ENCODE measurements around the gene MTRFR.
A peak's percentile ranks its signal among the peaks of the same experiment; 100 is the strongest.

The MTRFR gene

DNA sequence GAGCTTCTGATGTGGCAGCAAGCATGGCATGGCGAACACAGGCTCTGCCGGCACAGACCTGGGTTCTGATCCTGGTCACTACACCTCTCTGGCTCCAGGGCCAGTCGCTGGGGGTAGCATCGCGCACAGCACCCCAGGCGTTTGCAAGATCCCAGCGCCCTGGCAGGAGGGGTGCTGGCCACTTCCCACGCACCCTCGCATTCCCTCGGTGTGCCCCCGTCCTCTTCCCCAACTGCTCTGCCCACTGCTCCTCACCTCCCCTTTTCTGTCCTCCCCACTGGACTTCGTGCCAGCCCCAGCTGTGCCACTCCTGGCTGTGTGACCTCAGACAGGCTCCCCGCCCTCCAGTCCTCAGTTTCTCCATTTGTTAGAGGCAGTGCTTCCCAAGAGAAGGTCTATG lies 35.6 kb downstream of the MTRFR start:
- no peak overlapping the region for H3K27ac ChIP-seq
- DNase-seq (ENCODE audit: low read depth, low spot score), result no peak

DNA sequence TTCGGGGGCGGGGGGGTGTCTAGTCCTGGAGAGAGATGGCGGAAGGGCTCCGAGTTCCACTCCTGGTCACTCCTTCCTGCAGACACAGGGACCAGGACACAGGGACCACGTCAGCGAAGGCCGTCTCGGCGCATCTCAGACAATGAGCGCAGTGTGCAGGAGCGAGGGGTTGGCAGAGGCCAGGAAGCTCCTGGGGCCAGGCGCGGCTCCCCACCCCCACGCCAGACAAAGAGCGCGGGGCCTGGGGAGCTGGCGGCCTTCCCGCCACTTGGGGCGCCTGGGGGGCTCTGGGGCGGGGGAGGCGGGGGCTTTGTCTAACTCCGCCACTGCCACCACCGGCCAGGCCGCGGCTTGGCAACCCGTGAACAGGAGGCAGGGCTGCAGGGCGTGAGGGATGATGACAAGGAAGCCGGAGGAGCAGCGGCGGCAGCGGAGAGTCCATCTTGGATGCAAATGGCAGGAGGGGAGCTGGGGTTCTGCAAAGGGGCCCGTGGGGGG lies 36.2 kb downstream of the MTRFR start:
- H3K27ac ChIP-seq, result peak overlapping the region; percentile 65
- no peak for DNase-seq (ENCODE audit: low read depth, low spot score)

DNA sequence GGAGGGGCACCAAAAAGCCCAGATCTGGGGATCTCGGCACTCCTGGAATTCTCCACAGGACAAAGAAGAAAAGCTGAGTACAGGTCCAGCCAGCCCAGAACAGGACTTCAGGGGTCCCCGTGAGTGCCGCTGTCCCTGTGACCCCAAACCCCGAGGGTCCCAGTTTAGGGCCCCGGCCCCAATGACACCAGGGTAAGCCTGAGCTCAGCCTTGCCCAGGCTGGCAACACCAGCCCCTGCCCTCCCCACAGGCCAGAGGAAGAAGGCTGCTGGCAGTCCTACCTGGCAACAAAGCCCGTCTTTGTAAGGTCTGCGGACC lies 36.6 kb downstream of the MTRFR start:
- peak overlapping the region; percentile 65 for H3K27ac ChIP-seq
- DNase-seq (ENCODE audit: low read depth, low spot score), result no peak

DNA sequence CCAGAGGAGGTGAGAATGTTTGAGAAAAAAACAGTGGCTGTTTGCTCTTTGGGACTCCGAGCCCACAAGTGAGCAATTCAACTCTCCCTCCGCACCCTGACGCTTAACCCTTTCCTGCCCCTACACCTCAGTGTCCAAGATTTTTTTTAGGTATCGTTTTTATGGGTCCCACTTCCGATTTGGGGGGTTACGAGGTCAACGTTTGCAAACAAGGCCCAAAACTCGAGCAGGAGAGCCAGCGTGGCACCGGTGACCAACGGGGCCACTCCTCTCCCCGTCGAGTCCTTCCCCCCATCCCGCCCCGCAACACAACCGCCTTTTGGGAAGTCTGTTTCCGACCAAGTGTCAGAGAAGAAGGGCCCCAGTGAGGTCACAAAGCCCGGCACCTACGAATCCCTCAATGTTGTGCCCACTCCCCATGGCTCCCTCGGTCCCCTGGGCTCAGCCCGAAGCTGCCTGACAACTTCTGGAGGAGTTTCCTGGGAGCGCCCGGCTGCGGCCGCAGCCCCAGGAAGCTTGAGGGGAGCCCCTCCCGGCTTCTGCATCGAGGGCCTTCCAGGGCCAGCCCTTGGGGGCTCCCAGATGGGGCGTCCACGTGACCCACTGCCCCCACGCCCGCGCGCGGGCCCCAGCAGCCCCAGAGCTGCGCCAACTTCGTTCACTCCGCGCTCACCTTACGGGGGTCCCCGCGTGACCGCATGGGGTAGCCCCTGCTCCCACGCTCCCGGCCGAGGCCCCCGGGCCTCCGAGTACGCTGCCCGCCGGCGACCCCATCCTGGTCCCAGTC lies 37.2 kb downstream of the MTRFR start:
- peak overlapping the region; percentile 65 for H3K27ac ChIP-seq
- no peak for DNase-seq (ENCODE audit: low read depth, low spot score)

DNA sequence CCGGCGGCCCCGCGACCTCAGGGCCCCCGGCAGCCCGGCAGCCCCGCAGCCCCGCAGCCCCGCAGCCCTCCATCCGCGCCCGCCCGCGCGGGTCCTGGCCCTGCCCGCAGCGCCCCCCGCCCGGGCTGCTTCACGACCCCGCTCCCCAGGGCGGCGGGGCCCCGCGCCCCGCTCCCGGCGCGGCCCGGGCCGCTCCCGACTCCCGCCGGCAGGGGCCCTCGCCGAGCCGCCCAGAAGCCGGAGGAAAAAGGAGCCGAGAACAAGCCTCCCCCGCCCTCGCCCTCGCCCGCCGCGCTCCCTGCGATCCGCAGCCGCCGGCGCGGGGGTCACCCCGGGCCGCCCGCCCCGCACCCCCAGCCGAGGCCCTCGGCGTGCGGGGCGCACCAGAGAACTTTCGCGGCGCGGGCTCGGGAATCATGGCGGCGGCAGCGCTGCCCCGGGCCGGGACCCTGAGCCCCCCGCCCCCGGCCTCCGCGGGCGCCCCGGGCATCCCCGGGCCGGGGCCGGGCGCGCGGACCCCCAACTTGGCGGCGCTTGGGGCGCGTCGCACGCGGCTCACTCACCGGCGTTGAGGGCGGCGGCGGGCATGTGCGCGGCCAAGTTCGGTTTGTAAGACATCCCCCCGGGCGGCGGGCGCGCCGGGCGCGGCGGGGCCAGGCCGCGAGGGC lies 37.9 kb downstream of the MTRFR start:
- DNase-seq (ENCODE audit: low read depth, low spot score), result no peak
- H3K27ac ChIP-seq, result peak overlapping the region; percentile 65

DNA sequence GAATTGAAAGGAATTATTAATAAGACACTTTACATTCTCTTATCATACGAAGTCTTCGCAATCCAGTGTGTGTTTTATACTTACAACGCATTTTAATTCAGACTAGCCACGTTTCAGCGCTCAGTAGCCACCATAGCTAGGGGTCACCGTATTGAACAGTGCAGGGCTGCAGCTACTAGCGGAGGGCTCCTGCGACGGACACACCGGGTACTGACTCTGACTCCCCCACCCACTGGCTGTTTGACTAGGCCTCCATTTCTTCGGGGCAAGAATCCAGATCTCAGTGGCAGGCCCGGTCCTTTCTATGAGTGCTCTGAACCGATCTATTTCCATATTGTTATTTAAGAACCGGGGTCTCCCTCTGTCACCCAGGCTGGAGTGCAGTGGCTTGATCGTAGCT lies 39.9 kb downstream of the MTRFR start:
- no peak overlapping the region for H3K27ac ChIP-seq
- DNase-seq (ENCODE audit: low read depth, low spot score), result no peak

DNA sequence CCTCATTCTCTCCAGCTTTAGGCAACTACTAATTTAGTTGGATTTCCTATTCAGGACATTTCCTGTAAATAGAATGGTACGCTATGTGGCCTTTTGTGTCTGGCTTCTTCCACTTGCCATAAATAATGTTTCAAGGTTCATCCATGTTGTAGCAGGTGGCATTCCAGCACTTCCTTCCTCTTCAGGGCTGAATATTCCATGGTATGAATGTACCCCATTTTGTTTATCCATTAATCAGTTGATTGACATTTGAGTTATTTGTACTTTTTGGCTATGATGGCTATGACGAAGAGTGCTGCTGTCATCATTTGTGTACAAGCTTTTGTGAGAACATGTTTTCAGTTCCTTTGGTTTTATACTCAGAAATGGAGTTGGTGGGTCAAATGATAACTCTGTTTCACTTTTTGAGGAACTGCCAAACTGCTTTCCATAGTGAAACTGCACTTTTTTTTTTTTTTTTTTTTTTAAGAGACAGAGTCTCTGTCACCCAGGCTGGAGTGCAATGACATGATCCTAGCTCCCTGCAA lies 44.9 kb downstream of the MTRFR start:
- no peak overlapping the region for H3K27ac ChIP-seq
- no peak for DNase-seq (ENCODE audit: low read depth, low spot score)

DNA sequence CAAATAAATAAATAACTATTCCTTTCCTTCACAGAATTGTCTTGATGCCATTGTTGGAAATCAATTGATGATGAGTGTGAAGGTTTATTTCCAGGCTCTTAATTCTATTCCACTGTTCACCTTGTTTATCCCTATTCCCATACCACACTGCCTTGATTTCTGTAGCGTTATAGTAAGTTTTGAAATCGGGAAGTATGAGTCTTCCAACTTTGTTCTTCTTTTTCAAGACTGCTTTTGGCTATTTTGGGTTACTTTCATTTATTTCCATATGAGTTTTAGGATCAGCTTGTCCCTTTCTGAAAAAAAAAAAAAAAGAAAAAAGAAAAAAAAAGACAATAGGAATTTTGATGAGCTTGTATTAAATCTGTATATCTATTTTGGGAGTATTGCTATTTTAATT lies 47.7 kb downstream of the MTRFR start:
- no peak for DNase-seq (ENCODE audit: low read depth, low spot score)
- H3K27ac ChIP-seq, result no peak overlapping the region

DNA sequence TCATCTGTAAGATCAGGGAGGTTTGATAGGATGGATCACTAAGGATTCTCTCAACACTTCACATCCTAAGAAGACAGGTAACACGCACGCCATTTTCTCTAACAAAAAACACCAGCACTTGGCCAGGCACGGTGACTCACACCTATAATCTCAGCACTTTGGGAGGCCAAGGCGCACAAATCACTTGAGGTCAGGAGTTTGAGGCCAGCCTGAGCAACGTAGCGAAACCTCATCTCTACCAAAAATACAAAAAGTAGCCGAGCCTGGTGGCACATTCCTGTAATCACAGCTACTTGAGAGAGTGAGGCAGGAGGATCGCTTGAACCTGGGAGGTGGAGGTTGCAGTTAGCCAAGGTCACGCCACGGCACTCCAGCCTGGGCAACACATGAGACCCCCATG lies 48.9 kb downstream of the MTRFR start:
- no peak for DNase-seq (ENCODE audit: low read depth, low spot score)

DNA sequence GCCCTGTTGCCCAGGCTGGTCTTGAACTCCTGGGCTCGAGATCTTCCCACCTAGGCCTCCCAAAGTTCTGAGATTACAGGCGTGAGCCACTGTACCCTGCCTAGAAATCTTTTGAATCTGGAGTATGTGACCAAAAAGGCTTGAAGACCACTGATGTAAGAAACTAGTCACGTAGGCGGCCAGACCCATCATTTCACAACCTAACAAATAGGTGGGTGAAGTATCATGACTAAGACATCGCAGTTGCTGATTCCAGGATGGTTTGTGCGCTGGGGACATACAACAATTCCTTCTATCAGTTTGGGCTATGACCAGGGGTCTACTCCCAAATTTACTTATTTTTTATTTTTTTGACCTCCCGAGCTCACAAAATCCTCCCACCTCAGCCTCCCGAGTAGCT lies 50.2 kb downstream of the MTRFR start:
- no peak for DNase-seq (ENCODE audit: low read depth, low spot score)
- H3K27ac ChIP-seq, result no peak overlapping the region

More for the DNA sequence above, 48.9 kb downstream of the MTRFR start:
- H3K27ac ChIP-seq, result no peak overlapping the region

DNA sequence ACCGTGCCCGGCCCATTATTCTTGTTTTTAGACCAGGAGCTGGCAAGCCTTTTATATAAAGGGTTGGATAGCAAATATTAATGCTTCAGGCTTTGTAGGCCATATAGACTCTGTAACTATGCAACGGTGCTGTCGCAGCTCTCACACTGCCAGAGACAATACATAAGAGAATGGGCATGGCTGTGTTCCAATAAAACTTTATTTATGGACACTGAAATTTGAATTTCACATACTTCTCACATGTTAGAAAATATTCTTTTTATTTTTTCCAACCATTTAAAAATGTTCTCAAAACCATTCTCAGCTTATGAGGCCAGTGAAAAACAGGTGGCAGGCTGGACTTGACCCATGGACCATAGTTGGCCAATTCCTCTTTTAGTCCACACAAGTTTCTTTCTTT lies 51.4 kb downstream of the MTRFR start:
- no peak for DNase-seq (ENCODE audit: low read depth, low spot score)
- H3K27ac ChIP-seq, result no peak overlapping the region

DNA sequence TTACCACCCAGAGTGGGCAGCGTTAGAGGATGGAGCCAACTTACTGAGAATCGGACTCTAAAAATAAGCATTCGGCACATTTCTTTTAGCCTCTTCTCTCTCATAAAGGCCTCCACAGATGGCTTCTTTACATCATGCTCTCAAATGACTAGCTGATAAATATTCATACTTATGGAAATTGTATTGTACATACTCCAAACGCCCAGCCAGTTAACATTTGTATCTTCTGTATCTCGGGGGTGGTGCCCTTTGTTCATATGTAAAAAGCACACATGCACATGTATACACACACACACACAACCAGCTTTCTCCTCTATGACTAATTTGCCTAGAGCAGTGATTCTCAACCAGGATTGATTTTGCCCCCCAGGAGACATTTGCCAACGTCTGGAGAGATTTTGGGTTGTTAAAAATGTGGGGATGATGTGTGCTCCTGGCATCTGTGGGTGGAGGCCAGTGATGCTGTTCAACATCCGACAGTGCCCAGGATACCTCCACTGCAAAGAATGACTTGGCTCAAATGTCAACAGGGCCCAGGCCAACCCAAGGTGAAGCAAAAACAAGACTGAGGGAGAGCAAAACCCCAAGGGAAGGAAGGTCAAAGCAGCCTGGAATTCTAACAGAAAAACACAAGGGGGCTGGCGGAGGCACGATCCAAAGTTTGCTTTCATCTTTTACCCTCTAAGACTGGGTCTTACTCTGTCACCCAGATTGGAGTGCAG lies 53.6 kb downstream of the MTRFR start:
- no peak overlapping the region for H3K27ac ChIP-seq
- no peak for DNase-seq (ENCODE audit: low read depth, low spot score)

DNA sequence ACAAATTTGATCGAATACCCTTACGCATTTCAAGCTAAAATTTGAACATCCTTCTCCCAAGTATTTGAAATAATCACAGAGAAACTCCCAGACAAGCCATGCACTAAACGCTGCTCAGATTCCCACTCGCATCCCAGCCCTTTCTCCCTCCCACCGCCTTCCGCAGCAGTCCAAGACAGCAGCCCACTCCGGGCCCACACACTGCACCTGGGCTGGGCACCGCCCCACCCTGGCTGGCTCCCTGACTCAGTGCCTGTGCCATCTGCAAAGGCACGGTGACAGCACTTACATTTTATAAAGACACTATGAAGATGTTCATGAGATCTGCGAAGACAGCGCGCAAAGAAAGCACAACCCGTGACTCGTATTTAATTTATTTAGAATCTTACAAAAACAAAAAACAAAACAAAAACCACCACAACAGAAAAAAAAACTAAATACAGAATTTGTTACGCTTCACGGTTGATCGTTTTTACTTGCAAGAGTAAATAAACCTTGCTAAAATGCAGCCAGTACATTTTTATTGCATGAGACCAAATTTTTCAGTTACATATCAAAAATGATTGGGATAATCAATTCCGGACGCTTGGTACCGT lies 55.6 kb downstream of the MTRFR start:
- no peak for DNase-seq (ENCODE audit: low read depth, low spot score)
- no peak overlapping the region for H3K27ac ChIP-seq

DNA sequence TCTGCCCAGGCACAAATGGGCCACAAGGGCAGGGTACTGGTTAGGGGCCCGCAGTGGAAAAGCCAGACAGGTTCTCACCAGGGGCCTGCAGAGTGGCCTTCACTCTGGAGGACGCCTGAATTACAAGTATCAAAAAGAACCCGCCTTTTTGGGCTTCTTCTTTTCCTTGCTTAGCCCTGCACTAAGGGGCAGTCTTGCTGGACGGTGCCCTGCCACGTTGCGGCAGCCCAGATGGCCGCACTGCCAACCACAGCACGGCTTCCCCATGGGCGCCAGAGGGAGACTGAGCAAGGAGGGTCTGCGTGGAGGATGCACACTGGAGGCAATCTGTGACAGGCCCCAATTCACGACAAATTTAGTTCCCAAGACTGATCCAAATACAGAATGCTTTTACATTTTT lies 56.7 kb downstream of the MTRFR start:
- DNase-seq (ENCODE audit: low read depth, low spot score), result no peak
- no peak overlapping the region for H3K27ac ChIP-seq

DNA sequence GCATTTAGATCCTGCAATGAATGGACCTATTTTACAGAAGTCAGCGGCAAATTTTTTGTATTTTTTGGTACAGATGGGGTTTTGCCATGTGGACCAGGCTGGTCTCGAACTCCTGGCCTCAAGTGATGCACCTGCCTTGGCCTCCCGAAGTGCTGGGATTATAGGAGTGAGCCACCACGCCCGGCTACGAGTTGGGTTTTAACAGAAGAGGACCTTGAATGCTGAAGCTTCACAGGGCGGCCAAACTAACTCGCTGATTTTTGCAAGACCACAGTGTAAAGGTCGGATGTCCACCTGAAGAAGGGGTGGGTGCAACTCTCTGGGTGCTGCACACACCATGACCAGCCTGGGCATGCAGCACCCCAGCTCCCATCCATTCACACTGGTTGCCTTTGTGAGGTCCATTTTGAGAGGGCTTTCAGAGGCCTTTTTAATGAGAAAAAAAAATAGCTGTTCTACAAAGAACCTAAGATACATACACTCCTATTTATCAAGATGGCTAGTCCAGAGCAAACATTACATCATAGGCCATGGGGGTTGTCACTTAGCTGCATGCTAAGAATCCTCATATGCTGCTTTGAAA lies 60.0 kb downstream of the MTRFR start:
- no peak for DNase-seq (ENCODE audit: low read depth, low spot score)
- H3K27ac ChIP-seq, result no peak overlapping the region

DNA sequence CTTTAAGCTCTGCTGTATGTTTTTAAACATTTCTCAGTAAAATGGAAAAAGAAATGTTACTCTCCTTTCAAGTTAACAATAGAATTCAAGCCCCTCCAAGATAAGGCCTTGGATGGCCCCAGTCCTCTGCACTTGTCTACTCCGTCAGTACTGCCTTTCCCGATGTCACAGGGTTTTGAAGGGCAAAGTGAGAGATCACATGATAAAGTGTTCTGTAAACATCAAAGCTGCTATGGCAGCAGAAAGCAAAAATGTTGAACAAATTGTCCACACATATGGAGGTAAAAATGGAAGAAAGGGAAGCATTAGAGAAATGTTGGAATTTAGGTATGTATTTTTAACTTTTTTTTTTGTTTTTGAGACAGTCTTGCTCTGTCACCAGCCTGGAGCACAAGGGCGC lies 71.9 kb downstream of the MTRFR start:
- DNase-seq (ENCODE audit: low read depth, low spot score), result no peak

DNA sequence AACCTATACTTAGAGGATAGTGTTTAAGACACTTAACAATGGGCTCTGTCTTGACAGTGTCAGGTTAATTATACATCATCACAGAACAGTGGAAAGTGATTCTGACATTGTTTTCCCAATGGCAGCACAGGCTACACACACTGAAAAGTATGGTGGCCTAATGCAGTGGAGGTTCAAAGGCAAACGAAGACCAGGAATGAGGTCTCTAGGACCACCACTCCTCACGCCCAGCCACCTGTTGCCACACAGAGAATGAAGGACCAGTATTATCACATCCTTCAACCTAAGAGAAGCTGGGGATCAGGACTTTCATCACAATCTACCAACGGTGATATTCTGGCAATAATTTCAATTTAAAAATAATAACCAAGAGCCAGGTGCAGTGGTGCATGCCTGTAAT lies 73.0 kb downstream of the MTRFR start:
- DNase-seq (ENCODE audit: low read depth, low spot score), result no peak
- H3K27ac ChIP-seq, result no peak overlapping the region

More for the DNA sequence above, 71.9 kb downstream of the MTRFR start:
- H3K27ac ChIP-seq, result no peak overlapping the region

All from epithelial cell of prostate (primary cell).